PC-3 (cell line): ENCODE data around the gene RGS3. TPM values are rescaled to one million over a fixed set of nuclear protein-coding genes. Genes with fewer than 3 reads are reported as not detected.

Experiments used
- ATAC-seq: fragments of 200-7000 bp; cut with Tn5 transposase; 2 replicates; pipeline ENCODE4 v1.9.1; 2020; ENCODE audit warnings: mild to moderate bottlenecking, moderate library complexity
- BruUV-seq: library from RNA; stranded (reverse); fragments of 400-500 nt; replicated peaks from 2 replicates; lab custom pipeline; 2021; lab: Mats Ljungman, UMichigan
- CTCF ChIA-PET: fragments of 300-600 bp; sonication (Branson Sonifier 250); formaldehyde crosslinking; loops from one replicate; lab custom pipeline; 2022; ENCODE audit warnings: antibody characterized with exemption; lab: Charles Lee
- POLR2A ChIA-PET: fragments of 300-600 bp; sonication (Branson Sonifier 250); formaldehyde crosslinking; loops from one replicate; lab custom pipeline; 2022; ENCODE audit warnings: antibody characterized with exemption; ENCODE audit not compliant: unreplicated experiment; lab: Charles Lee
- DNase-seq: peaks from one replicate; pipeline ENCODE4 v3.0.0-alpha.2; 2015
- H2AFZ ChIP-seq: fragments of 300-600 bp; sonication (generic); 2 replicates; pipeline ENCODE4 v1.6.0; 2016; ENCODE audit warnings: antibody characterized with exemption, low read length
- H3F3A ChIP-seq: fragments of 300-600 bp; sonication (generic); one replicate; pipeline ENCODE4 v1.6.0; 2017; ENCODE audit warnings: antibody characterized with exemption, low read length, control low read depth, mild to moderate bottlenecking; ENCODE audit not compliant: unreplicated experiment
- H3K27ac ChIP-seq: fragments of 300-600 bp; sonication (generic); 2 replicates; pipeline ENCODE4 v1.5.1; 2016; ENCODE audit warnings: mild to moderate bottlenecking, low read length
- H3K27me3 ChIP-seq: fragments of 300-600 bp; sonication (generic); 2 replicates; pipeline ENCODE4 v1.6.1; 2016; ENCODE audit warnings: low read length, mixed read lengths
- H3K36me3 ChIP-seq: fragments of 300-600 bp; sonication (generic); 2 replicates; pipeline ENCODE4 v1.6.1; 2016; ENCODE audit warnings: low read depth, mixed run types, low read length, mixed read lengths
- H3K4me1 ChIP-seq: fragments of 300-600 bp; sonication (generic); 2 replicates; pipeline ENCODE4 v1.5.1; 2016; ENCODE audit warnings: low read length; ENCODE audit not compliant: insufficient read depth
- H3K4me2 ChIP-seq: fragments of 300-600 bp; sonication (generic); 2 replicates; pipeline ENCODE4 v1.6.0; 2016; ENCODE audit warnings: low read length
- H3K4me3 ChIP-seq: fragments of 300-600 bp; sonication (generic); 2 replicates; pipeline ENCODE4 v1.5.1; 2016; ENCODE audit warnings: mild to moderate bottlenecking, low read length, mixed read lengths
- H3K79me2 ChIP-seq: fragments of 300-600 bp; sonication (generic); 2 replicates; pipeline ENCODE4 v1.6.1; 2017; ENCODE audit warnings: low read length, mixed read lengths
- H3K9ac ChIP-seq: fragments of 300-600 bp; sonication (generic); 2 replicates; pipeline ENCODE4 v1.6.0; 2016; ENCODE audit warnings: mild to moderate bottlenecking, low read length
- H3K9me2 ChIP-seq: fragments of 300-600 bp; sonication (generic); replicated peaks from 2 replicates; pipeline ENCODE4 v1.6.1; 2016; ENCODE audit warnings: mixed run types, low read length, mixed read lengths
- H3K9me3 ChIP-seq: fragments of 300-600 bp; sonication (generic); 2 replicates; pipeline ENCODE4 v1.6.1; 2016; ENCODE audit warnings: low read length, mixed read lengths
- H4K20me1 ChIP-seq: fragments of 300-600 bp; sonication (generic); 2 replicates; pipeline ENCODE4 v1.6.1; 2016; ENCODE audit warnings: low read length, mixed read lengths
- EZH2 ChIP-seq: fragments of 300-600 bp; sonication (generic); IDR thresholded peaks from one replicate; pipeline ENCODE4 v1.6.1; 2017; ENCODE audit warnings: antibody characterized with exemption, mild to moderate bottlenecking, low read length; ENCODE audit not compliant: unreplicated experiment
- EZH2phosphoT487 ChIP-seq: fragments of 300-600 bp; sonication (generic); IDR thresholded peaks from 2 replicates; pipeline ENCODE4 v1.6.1; 2018; ENCODE audit warnings: mild to moderate bottlenecking, antibody characterized with exemption, low read length, borderline replicate concordance
- intact Hi-C: fragments of 100-400 bp; cut with micrococcal nuclease; formaldehyde crosslinking; loops from 2 replicates; pipeline ENCODE4 v1.9.0; 2023
- total RNA-seq: library from RNA; depleted of rRNA; stranded (reverse); fragments of >200 nt; gene quantifications from 2 replicates; pipeline ENCODE4 v1.2.3, GENCODE V29; 2014
- TF ChIP-seq, protein P1 (sequence below): fragments of 300-600 bp; sonication (generic); conservative IDR thresholded peaks from 2 replicates; pipeline ENCODE4 v1.5.1; 2017; ENCODE audit warnings: antibody characterized with exemption, low read depth, mild to moderate bottlenecking, low read length

The RGS3 gene
- total RNA-seq, 1 experiment from 2014 or later = 26.3 TPM

DNA sequence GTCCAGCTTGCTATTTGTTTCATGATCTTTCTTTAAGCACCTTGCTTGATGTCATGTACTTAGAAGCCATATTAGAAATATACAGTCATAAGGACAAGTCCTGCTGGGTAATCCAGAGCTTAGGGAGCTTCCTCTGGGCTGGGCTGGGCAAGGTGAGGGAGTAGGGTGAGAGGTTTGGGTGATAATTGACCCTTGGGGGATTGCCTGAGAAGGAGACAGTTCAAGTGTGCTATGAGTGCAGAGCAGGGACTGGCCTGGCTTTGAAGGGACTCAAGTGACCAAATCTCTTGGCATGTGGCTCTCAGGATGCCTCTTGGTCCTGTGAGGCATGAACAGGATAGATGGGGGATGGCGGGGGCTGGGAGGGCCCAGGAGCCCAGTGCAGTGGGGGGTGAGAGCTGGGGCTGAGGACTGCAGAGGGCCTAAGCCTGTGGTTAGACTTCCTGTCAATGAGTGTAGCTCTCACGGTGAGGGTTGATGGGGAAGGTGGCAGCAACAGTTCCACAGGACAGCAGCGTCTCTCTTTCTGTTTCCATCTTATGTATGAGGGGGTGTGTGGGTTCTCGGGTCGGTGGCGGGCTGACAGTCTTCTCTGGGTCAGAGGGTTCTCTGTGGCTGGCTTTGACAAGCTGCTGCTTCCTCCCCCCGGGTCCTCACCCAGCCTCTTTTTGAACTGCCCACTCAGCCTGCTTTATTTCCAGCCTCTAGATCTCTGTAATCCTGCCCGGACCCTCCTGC, 53.5 kb downstream of the RGS3 start:
- Histone ChIP-seq H3K27ac (no peak overlapping the region), H3K27me3 (no peaks in the 10 kb centered on the region), H2AFZ (no peak overlapping the region), H3K9me3 (no peaks in the 10 kb centered on the region), H3K4me3 (no peak overlapping the region), H3K9me2 (no peaks in the 10 kb centered on the region), H3K79me2 (no peaks in the 10 kb centered on the region), H3K4me2 (no peak overlapping the region), H3K4me1 (peaks cover 10% of the 10 kb centered on the region), H3K9ac (no peak overlapping the region), H4K20me1 (no peaks in the 10 kb centered on the region), H3K36me3 (peaks cover 3% of the 10 kb centered on the region; the same call in 1 of the 2 replicates), H3F3A (no peaks in the 10 kb centered on the region)
- POLR2A ChIA-PET = no interaction called here
- no peak for ATAC-seq
- TF ChIP-seq EZH2phosphoT487 (no peak), EZH2 (no peak)
- TF ChIP-seq, protein P1, sequence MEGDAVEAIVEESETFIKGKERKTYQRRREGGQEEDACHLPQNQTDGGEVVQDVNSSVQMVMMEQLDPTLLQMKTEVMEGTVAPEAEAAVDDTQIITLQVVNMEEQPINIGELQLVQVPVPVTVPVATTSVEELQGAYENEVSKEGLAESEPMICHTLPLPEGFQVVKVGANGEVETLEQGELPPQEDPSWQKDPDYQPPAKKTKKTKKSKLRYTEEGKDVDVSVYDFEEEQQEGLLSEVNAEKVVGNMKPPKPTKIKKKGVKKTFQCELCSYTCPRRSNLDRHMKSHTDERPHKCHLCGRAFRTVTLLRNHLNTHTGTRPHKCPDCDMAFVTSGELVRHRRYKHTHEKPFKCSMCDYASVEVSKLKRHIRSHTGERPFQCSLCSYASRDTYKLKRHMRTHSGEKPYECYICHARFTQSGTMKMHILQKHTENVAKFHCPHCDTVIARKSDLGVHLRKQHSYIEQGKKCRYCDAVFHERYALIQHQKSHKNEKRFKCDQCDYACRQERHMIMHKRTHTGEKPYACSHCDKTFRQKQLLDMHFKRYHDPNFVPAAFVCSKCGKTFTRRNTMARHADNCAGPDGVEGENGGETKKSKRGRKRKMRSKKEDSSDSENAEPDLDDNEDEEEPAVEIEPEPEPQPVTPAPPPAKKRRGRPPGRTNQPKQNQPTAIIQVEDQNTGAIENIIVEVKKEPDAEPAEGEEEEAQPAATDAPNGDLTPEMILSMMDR = no peak
- CTCF ChIA-PET = no interaction called here
- DNase-seq = no peak
- intact Hi-C loops = no loop called here
- no TSS peak for BruUV-seq

DNA sequence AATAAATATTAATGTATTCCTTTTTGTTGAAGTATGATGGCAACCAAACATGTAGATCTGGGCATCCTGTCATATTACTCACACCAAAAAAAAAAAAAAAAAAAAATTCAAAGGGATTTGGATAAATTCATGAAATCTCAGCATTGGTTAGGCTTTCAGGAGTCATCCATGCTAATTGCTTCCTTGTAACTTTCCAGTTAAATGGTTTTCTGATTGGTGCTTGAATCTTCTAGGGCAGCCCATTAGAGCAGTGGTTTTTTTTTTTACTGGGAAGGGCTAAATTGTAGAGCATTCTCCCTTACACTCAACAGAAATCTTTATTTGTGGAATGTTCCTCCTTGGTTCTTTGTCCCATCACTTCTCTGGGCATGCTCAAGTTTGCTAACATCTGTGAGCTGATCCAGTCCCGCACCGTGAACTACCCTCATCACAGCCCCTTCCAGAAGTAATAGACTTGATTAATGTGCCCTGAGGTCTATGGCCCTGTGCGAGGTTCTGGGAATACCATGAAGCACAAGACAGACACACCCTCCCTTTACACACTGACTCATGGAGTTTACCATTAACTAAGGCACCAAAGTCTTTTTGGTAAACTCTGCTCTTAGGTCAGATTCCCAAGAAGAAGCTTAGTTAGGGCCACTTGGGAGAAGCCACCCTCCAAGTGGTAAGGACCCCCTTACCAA, 56.0 kb downstream of the RGS3 start:
- Histone ChIP-seq H4K20me1 (no peaks in the 10 kb centered on the region), H3F3A (no peaks in the 10 kb centered on the region), H3K9me2 (no peaks in the 10 kb centered on the region), H3K9ac (peak overlapping the region; percentile 40; the same call in 1 of the 2 replicates), H3K4me1 (peaks cover 10% of the 10 kb centered on the region), H3K4me3 (no peak overlapping the region), H3K27ac (peak overlapping the region; percentile 67), H3K79me2 (no peaks in the 10 kb centered on the region), H2AFZ (no peak overlapping the region), H3K27me3 (no peaks in the 10 kb centered on the region), H3K9me3 (no peaks in the 10 kb centered on the region), H3K4me2 (peak overlapping the region; percentile 35), H3K36me3 (no peaks in the 10 kb centered on the region; the same call in 1 of the 2 replicates)
- BruUV-seq = no TSS peak
- ChIA-PET POLR2A (no interaction called here), CTCF (no interaction called here)
- ATAC-seq = peak; percentile 90
- peak; percentile 35 for DNase-seq
- intact Hi-C loops = no loop called here
- no peak for TF ChIP-seq EZH2phosphoT487
- TF ChIP-seq, protein P1 = no peak
- no peak for TF ChIP-seq EZH2
